Body of pancreas (tissue), 4 donors: ENCODE results near the gene NGRN. TPM values are rescaled to one million over a fixed set of nuclear protein-coding genes. Genes with fewer than 3 reads are reported as not detected.
"Not testable (repeated sequence)": the region's sequence is repeated elsewhere in the genome, so short reads cannot be mapped to it uniquely, and the experiment has no call there.

Source experiments
- ATAC-seq: fragments of 150-250 bp; one replicate; pipeline ENCODE4 v1.9.1; 2016
- DNase-seq, 4 donors: peaks; one replicate each; pipeline ENCODE4 v3.0.0-alpha.2; 2019
- H3K27ac ChIP-seq, 4 donors: fragments of 200-600 bp; sonication (generic); 1 replicate in 3 of 4; 2 replicates in 1 of 4; pipeline versions ENCODE4 v1.5.1 to v1.6.1; 2016 to 2019; ENCODE audit warnings: mild to moderate bottlenecking in 1 of 4, mixed read lengths in 1 of 4, moderate library complexity in 1 of 4
- H3K27me3 ChIP-seq, 2 donors: fragments of 200-600 bp; sonication (generic); one replicate each; pipeline ENCODE4 v1.6.0; 2016; ENCODE audit warnings: mild to moderate bottlenecking in 1 of 2
- H3K36me3 ChIP-seq, 2 donors: fragments of 200-600 bp; sonication (generic); replicated peaks in 1 of 2; 2 replicates each; pipeline ENCODE4 v1.5.1; 2016; ENCODE audit warnings: low read depth in 2 of 2; ENCODE audit not compliant: insufficient read depth in 1 of 2
- H3K4me1 ChIP-seq: fragments of 200-600 bp; sonication (generic); one replicate; pipeline ENCODE4 v1.6.0; 2016
- H3K4me3 ChIP-seq, 2 donors: fragments of 200-600 bp; sonication (generic); 1 replicate in 1 of 2; 2 replicates in 1 of 2; pipeline ENCODE4 v1.5.1; 2016 to 2019
- H3K9me3 ChIP-seq, 3 donors: fragments of 200-600 bp; sonication (generic); 1 replicate in 2 of 3; 2 replicates in 1 of 3; pipeline ENCODE4 v1.5.1; 2016
- POLR2A ChIP-seq, 3 donors: fragments of 450-650 bp; IDR thresholded peaks; one replicate each; pipeline ENCODE4 v1.6.1; 2016; ENCODE audit warnings: antibody characterized with exemption in 3 of 3, mild to moderate bottlenecking in 2 of 3
- WGBS, 2 donors: methylation state at CpG; one replicate each; pipeline ENCODE4 v1.1.5; 2017; 5-methylcytosine and 5-hydroxymethylcytosine counted together
- intact Hi-C: fragments of 100-400 bp; cut with DNase I; formaldehyde crosslinking; loops from one replicate; pipeline ENCODE4 v1.15.1; 2023
- total RNA-seq, 2 donors: library from RNA; depleted of rRNA; stranded (reverse); fragments of >200 nt; gene quantifications; one replicate each; pipeline ENCODE4 v1.1.0, GENCODE V29; 2016
- TF ChIP-seq, protein P1 (sequence below), 7 experiments: fragments of 450-650 bp in 4 of 7; fragments of 200-600 bp in 3 of 7; sonication (generic) in 3 of 7; IDR thresholded peaks; one replicate each; pipeline ENCODE4 v1.5.1; 2016 to 2019; ENCODE audit warnings: antibody characterized with exemption in 7 of 7

The NGRN gene
- total RNA-seq, 2 donors from 2014 or later, result 27.4 to 27.8 TPM

DNA sequence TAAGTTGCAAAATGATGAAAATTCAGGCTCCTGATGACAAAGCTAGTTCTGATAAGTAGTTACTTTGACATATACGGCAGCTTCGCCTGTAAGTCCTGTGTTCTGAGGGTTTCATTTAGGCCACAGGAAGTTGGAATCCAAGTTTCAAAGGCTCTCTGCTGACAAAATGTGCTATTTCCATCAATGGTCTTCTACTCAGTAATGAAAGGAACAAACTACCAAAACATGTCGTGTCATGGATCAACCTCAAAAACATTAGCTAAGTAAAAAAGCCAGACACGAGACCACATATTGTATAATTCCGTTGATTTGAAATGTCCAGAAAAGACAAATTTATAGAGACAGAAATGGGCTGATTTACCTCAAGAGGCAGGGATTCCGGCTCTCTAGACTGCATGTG lies 22.5 kb downstream of the NGRN start:
- ATAC-seq (no peak), DNase-seq (no peak)
- Histone ChIP-seq H3K4me1 (peaks cover 7% of the 10 kb centered on the region), H3K36me3 (no peaks in the 10 kb centered on the region), H3K27ac (no peak overlapping the region), H3K4me3 (no peak overlapping the region), H3K27me3 (no peaks in the 10 kb centered on the region), H3K9me3 (no peaks in the 10 kb centered on the region)
- TF ChIP-seq POLR2A (IDR thresholded peaks at IDR 0.05), result no peak
- TF ChIP-seq, protein P1, sequence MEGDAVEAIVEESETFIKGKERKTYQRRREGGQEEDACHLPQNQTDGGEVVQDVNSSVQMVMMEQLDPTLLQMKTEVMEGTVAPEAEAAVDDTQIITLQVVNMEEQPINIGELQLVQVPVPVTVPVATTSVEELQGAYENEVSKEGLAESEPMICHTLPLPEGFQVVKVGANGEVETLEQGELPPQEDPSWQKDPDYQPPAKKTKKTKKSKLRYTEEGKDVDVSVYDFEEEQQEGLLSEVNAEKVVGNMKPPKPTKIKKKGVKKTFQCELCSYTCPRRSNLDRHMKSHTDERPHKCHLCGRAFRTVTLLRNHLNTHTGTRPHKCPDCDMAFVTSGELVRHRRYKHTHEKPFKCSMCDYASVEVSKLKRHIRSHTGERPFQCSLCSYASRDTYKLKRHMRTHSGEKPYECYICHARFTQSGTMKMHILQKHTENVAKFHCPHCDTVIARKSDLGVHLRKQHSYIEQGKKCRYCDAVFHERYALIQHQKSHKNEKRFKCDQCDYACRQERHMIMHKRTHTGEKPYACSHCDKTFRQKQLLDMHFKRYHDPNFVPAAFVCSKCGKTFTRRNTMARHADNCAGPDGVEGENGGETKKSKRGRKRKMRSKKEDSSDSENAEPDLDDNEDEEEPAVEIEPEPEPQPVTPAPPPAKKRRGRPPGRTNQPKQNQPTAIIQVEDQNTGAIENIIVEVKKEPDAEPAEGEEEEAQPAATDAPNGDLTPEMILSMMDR (IDR thresholded peaks at IDR 0.05), result no peak
- intact Hi-C loops, result no loop called here
- WGBS, 2 donors, result 79 to 84% methylated on average over 6 of the region's 6 CpGs

DNA sequence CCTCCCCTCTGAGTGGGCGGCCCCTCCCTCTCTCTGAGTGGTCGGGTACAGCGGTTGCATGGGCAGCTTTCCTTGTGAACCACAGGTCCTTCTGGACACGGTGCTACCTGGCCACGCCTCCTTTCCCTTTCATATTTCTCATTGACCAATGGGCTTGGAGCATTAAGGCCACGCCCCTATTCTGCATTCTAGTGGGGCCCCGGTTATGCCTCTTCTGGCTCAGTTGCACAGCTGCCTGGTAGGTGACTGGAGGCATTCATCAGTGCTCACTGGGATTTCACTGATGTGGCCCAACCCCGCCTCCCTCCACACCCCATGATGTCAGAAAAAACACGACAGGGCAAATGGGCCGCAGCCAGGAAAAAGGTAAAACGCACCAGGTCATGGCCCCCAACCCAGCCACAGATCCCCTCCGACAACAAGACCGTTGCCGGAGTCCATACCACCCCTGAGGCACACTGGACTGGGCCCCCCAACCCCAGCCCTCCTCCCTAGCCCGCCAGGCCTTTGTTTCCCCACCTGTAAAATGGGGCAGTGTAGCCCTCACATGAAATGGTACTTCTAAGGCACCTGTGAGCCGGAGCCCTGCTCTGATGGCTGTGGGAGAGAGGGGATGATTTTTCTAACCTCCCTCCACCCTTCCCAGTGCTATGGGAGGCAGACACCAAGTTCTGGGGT lies 26.3 kb downstream of the NGRN start:
- no peaks in the 10 kb centered on the region for H3K36me3 ChIP-seq
- H3K27me3 ChIP-seq, result no peaks in the 10 kb centered on the region
- TF ChIP-seq POLR2A (IDR thresholded peaks at IDR 0.05), result no peak
- TF ChIP-seq, protein P1 (IDR thresholded peaks at IDR 0.05), result no peak
- DNase-seq, result peak; percentile 65 to 82 (median 72)
- H3K27ac ChIP-seq, result no peak overlapping the region
- H3K4me1 ChIP-seq, result peaks cover 39% of the 10 kb centered on the region
- whole genome bisulfite sequencing, 2 donors, result 59 to 70% methylated on average over 15 to 16 of the region's 16 CpGs
- no peak overlapping the region for H3K4me3 ChIP-seq
- H3K9me3 ChIP-seq, result no peaks in the 10 kb centered on the region
- ATAC-seq, result no peak
- intact Hi-C loops, result no loop called here

- peaks cover 39% of the 10 kb centered on the region for H3K4me1 ChIP-seq
- H3K27me3 ChIP-seq, H3K36me3 ChIP-seq, intact Hi-C loops, H3K4me3 ChIP-seq, H3K9me3 ChIP-seq: not testable (repeated sequence)
- DNase-seq (peak; percentile 97 to 99 (median 98)), ATAC-seq (peak; percentile 99)
- H3K27ac ChIP-seq, result peak overlapping the region; percentile 65 to 91 (median 88)
- WGBS, 2 donors, result 26 to 37% methylated on average over 10 to 13 of the region's 13 CpGs
- TF ChIP-seq, protein P1 (IDR thresholded peaks at IDR 0.05), result peak; percentile 87 to 99 (median 98)
- peak; percentile 92 to 98 (median 96) for TF ChIP-seq POLR2A (IDR thresholded peaks at IDR 0.05)
Measured at GRCh38 chr15:90293040-90293810, 27.8 kb downstream of the NGRN start.

DNA sequence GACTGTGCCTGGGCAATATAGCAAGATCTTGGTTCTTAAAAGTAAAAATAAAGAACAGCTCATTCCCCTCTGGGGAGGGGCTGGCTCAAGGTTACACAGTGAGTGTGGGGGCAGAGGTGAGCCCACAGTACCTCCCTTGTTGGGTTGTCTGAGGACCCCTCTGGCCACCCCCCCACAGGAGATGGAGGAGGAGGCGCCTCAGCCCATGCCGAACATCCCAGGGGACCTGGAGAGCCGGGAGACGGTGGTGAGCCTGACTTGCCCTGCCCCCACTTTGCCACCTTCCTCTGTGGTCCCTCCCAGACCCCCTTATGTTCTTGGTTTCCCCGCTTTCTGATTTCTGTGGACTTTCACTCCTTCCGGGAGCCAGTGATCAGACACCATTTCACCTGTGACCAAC lies 28.7 kb downstream of the NGRN start:
- no peaks in the 10 kb centered on the region for H3K27me3 ChIP-seq
- H3K9me3 ChIP-seq, result no peaks in the 10 kb centered on the region
- H3K4me3 ChIP-seq, result no peak overlapping the region
- 19 to 27% methylated on average over 2 to 6 of the region's 6 CpGs for WGBS, 2 donors
- no peaks in the 10 kb centered on the region for H3K36me3 ChIP-seq
- DNase-seq (peak in 1 of 4 donors; percentile 26), ATAC-seq (no peak)
- peak overlapping the region; percentile 65 to 91 (median 88) for H3K27ac ChIP-seq
- TF ChIP-seq, protein P1 (IDR thresholded peaks at IDR 0.05), result no peak
- peaks cover 39% of the 10 kb centered on the region for H3K4me1 ChIP-seq
- intact Hi-C loops, result no loop called here
